ENCODE results near the gene SUGCT.

SUGCT gene

DNA sequence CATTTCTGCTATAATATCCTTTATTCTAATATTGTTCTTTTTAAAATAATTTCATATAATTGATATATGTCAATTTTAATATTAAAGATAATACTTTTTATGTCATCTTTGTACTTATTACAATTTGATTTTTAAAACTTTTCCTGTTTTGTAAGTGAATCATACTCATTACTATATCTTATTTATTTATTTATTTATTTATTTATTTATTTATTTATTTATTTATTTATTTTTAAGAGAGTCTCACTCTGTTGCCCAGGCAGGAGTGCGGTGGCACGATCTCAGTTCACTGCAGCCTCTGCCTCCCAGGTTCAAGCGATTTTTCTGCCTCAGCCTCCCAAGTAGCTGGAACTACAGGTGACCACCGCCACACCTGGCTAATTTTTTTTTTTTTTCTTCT is 215.3 kb downstream of the SUGCT start:
- TF ChIP-seq, protein P1, sequence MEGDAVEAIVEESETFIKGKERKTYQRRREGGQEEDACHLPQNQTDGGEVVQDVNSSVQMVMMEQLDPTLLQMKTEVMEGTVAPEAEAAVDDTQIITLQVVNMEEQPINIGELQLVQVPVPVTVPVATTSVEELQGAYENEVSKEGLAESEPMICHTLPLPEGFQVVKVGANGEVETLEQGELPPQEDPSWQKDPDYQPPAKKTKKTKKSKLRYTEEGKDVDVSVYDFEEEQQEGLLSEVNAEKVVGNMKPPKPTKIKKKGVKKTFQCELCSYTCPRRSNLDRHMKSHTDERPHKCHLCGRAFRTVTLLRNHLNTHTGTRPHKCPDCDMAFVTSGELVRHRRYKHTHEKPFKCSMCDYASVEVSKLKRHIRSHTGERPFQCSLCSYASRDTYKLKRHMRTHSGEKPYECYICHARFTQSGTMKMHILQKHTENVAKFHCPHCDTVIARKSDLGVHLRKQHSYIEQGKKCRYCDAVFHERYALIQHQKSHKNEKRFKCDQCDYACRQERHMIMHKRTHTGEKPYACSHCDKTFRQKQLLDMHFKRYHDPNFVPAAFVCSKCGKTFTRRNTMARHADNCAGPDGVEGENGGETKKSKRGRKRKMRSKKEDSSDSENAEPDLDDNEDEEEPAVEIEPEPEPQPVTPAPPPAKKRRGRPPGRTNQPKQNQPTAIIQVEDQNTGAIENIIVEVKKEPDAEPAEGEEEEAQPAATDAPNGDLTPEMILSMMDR (IDR thresholded peaks at IDR 0.05; ENCODE audit: low read depth, low read length) = no peak
- no peaks in the 10 kb centered on the region for H3K27me3 ChIP-seq
- H3K4me1 ChIP-seq = no peaks in the 10 kb centered on the region
- no peaks in the 10 kb centered on the region for H3K36me3 ChIP-seq
- no peak for DNase-seq
- no peak overlapping the region for H3K4me3 ChIP-seq (ENCODE audit: low read depth, low read length)
- no peaks in the 10 kb centered on the region for H3K9me3 ChIP-seq

DNA sequence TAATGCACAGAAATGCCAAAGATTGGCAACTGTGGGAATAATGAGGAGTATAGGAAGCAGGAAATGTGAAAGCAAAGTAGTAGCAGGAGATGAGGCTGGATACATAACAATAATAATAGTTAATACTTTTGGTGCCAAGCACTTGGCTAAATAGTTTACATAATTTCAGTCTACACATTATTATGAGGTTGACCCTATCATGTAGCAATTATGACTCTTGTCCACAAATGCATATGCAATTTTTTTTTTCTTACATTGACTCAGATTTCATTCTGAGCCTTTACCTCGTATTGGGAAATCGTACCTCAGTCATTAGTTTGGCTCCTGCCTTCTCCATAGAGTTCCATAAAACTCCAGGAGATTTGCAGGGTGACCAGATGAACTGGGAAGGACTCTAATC is 219.9 kb downstream of the SUGCT start:
- TF ChIP-seq, protein P1 (IDR thresholded peaks at IDR 0.05; ENCODE audit: low read depth, low read length) = no peak
- H3K36me3 ChIP-seq = no peaks in the 10 kb centered on the region
- peaks cover 11% of the 10 kb centered on the region for H3K4me1 ChIP-seq
- no peak for DNase-seq
- no peaks in the 10 kb centered on the region for H3K9me3 ChIP-seq
- no peaks in the 10 kb centered on the region for H3K27me3 ChIP-seq
- H3K4me3 ChIP-seq (ENCODE audit: low read depth, low read length) = no peak overlapping the region

DNA sequence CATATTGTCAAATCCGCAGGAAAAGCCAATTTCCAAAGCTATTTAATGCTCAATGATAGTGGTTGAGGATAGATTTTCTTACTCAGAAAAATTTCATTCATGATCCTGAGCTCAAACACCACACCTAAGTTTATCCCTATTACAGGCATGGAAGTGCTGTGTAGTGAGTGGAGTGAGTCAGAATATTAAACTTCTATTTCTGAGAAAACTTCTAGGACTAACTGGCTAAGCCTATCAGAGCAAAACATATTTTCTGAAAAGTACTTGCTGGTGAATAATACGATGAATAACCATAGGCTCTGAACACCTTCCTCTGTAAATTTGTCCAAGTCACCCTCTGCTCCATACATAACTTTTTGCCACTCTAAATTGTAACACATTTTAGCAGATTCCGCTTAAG is 221.5 kb downstream of the SUGCT start:
- H3K4me3 ChIP-seq (ENCODE audit: low read depth, low read length) = no peak overlapping the region
- H3K36me3 ChIP-seq = no peaks in the 10 kb centered on the region
- no peak for DNase-seq
- H3K27me3 ChIP-seq = no peaks in the 10 kb centered on the region
- TF ChIP-seq, protein P1 (IDR thresholded peaks at IDR 0.05; ENCODE audit: low read depth, low read length) = no peak
- H3K9me3 ChIP-seq = no peaks in the 10 kb centered on the region
- H3K4me1 ChIP-seq = peaks cover 11% of the 10 kb centered on the region

DNA sequence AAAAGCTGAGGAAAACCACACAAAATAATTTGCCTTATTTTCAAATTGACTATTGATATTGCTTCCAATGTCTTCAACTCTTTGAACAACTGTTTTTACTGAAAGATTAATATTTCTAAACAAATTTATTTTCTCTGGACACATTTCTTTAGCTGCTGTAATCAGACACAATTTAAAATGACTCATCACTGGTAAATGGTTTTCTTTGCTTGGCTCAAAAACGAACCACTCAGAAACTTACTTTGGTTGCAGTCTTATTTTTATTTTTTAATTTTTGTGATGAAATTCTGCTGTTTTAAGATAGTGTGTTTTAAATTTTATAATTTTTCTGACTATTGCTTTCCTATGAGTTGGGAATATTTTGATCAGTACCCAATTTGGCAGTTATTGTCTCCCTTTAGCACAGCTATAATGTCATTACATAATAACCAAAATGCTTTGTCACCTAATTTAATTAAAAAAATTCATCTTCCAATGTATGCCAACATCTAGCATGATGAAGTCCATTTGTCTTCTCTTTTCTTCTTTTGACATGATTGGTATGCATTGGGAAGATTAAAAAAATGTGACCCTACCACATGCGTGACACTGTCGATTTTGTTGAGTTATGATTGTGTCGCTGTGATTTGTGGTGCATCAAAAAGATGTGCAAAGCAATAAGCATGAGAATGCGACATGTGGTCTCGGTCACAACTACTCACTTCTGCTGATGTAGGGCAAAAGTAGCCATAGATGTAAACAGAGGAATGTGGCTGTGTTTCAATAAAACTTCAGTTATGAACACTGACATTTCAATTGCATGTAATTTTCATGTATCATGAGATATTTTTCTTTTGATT is 222.3 kb downstream of the SUGCT start:
- TF ChIP-seq, protein P1 (IDR thresholded peaks at IDR 0.05; ENCODE audit: low read depth, low read length) = no peak
- Histone ChIP-seq H3K4me1 (peaks cover 11% of the 10 kb centered on the region), H3K36me3 (no peaks in the 10 kb centered on the region), H3K4me3 (ENCODE audit: low read depth, low read length) (no peak overlapping the region), H3K27me3 (no peaks in the 10 kb centered on the region), H3K9me3 (no peaks in the 10 kb centered on the region)
- DNase-seq = no peak

DNA sequence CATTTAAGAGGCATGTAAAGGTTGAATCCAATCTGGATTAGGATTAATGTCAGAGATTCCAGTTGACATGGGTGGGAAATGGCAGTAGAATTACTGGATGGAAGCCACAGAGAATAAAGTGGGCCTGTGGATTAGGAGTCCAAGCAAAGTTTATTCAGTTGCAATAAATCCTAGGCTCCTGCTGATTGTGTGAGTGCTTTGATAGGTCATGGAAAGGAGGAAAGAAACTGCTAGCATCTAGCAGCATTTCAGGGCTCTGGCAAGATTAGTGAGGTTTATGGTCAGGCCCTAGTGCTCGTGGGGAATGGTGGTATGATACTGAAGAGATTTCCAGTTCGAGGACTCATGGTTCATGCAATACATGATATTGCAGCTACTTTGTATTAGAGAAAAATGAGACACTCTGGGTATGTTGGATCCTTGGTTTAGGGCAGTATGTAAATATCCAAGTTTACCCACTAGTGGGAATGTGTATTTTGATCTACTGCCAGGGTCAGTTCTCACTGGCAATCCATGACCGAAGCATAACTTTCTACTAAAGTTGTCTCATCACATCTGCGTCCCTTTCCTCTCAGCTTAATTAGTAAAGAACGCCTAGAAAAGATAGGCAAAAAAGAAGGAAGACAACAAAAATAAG is 235.0 kb downstream of the SUGCT start:
- Histone ChIP-seq H3K4me1 (no peaks in the 10 kb centered on the region), H3K36me3 (no peaks in the 10 kb centered on the region), H3K4me3 (ENCODE audit: low read depth, low read length) (no peak overlapping the region), H3K27me3 (no peaks in the 10 kb centered on the region), H3K9me3 (no peaks in the 10 kb centered on the region; the same call in 1 of the 2 replicates)
- DNase-seq = no peak
- TF ChIP-seq, protein P1 (IDR thresholded peaks at IDR 0.05; ENCODE audit: low read depth, low read length) = no peak

Measured in BE2C (cell line).